HEK293 (cell line): ENCODE measurements around the gene NTSR1.

Experiments used
- CTCF ChIP-seq: fragments of 450-650 bp; formaldehyde crosslinking; IDR thresholded peaks from 2 replicates; pipeline ENCODE4 v1.5.1; 2016; ENCODE audit warnings: missing biosample characterization, missing genetic modification characterization
- MYNN ChIP-seq: fragments of 450-650 bp; formaldehyde crosslinking; IDR thresholded peaks from 2 replicates; pipeline ENCODE4 v1.5.1; 2016; ENCODE audit warnings: missing biosample characterization, missing genetic modification characterization, borderline replicate concordance
- ZBTB11 ChIP-seq: fragments of 450-650 bp; formaldehyde crosslinking; conservative IDR thresholded peaks from 2 replicates; pipeline ENCODE4 v1.5.1; 2016; ENCODE audit warnings: low read depth, missing biosample characterization, missing genetic modification characterization
- ZSCAN18 ChIP-seq: fragments of 450-650 bp; formaldehyde crosslinking; IDR thresholded peaks from 2 replicates; pipeline ENCODE4 v1.5.1; 2016; ENCODE audit warnings: missing biosample characterization, missing genetic modification characterization

GRCh38 chr20:62692801-62693523 is 15.7 kb upstream of the NTSR1 start:
- TF ChIP-seq ZBTB11 (tag by site-specific recombination): no peak
- no peak for TF ChIP-seq MYNN
- TF ChIP-seq CTCF: no peak
- TF ChIP-seq ZSCAN18: no peak
